NK-92 (cell line): ENCODE data around the gene CBX1.
"Not testable (repeated sequence)": the region's sequence is repeated elsewhere in the genome, so short reads cannot be mapped to it uniquely, and the experiment has no call there.

ENCODE experiments used
- DNase-seq: peaks from one replicate; lab custom pipeline; 2025; ENCODE audit not compliant: unreplicated experiment; lab: John Stamatoyannopoulos, UW

Gene CBX1

GRCh38 chr17:48053758-48054237 lies 47.5 kb downstream of the CBX1 start:
- no peak for DNase-seq

- no peak for DNase-seq
Observed at GRCh38 chr17:48052956-48053757, 48.1 kb downstream of the CBX1 start.

GRCh38 chr17:48051706-48052486 lies 49.4 kb downstream of the CBX1 start:
- DNase-seq = no peak

GRCh38 chr17:48051283-48051682 lies 50.0 kb downstream of the CBX1 start:
- DNase-seq = no peak

GRCh38 chr17:48048384-48049126 lies 52.7 kb downstream of the CBX1 start:
- DNase-seq = no peak

GRCh38 chr17:48047741-48048383 lies 53.4 kb downstream of the CBX1 start, which contains the start of gene NFE2L1:
TSS of gene NFE2L1 (plus strand) at chr17:48048359. CDS start at chr17:48051119, 2,760 bp downstream.
- peak; percentile 94 for DNase-seq

- no peak for DNase-seq
Observed at GRCh38 chr17:48047113-48047740, 54.1 kb downstream of the CBX1 start.

GRCh38 chr17:48046296-48046695 lies 55.0 kb downstream of the CBX1 start:
- DNase-seq = no peak

GRCh38 chr17:48045316-48046001 lies 55.8 kb downstream of the CBX1 start:
- no peak for DNase-seq

GRCh38 chr17:48044851-48045250 lies 56.4 kb downstream of the CBX1 start:
- no peak for DNase-seq

GRCh38 chr17:48043176-48043575 lies 58.1 kb downstream of the CBX1 start:
- DNase-seq = no peak

GRCh38 chr17:48038687-48039086 lies 62.6 kb downstream of the CBX1 start:
- no peak for DNase-seq

- no peak for DNase-seq
Observed at GRCh38 chr17:48037838-48038323, 63.4 kb downstream of the CBX1 start.

- DNase-seq = no peak
Observed at GRCh38 chr17:48037036-48037837, 64.0 kb downstream of the CBX1 start, which contains the start of gene COPZ2. TSS of gene COPZ2 (minus strand) at chr17:48037797. CDS start at chr17:48037777, 20 bp downstream.

- no peak for DNase-seq
Observed at GRCh38 chr17:48036693-48037035, 64.6 kb downstream of the CBX1 start.

- not testable (repeated sequence) for DNase-seq
Observed at GRCh38 chr17:48034734-48035133, 66.5 kb downstream of the CBX1 start.

- DNase-seq = no peak
Observed at GRCh38 chr17:48031966-48032365, 69.3 kb downstream of the CBX1 start.

GRCh38 chr17:48030531-48030930 lies 70.7 kb downstream of the CBX1 start:
- DNase-seq = no peak

GRCh38 chr17:48028736-48029135 lies 72.5 kb downstream of the CBX1 start:
- no peak for DNase-seq
